Prostate gland (tissue), 2 donors: Measurements from ENCODE around the gene UGT1A3. TPM values are rescaled to one million over a fixed set of nuclear protein-coding genes. Genes with fewer than 3 reads are reported as not detected.
"Not testable (repeated sequence)": the region's sequence is repeated elsewhere in the genome, so short reads cannot be mapped to it uniquely, and the experiment has no call there.

Experiments
- DNase-seq: peaks from one replicate; pipeline ENCODE4 v3.0.0-alpha.2; 2019; ENCODE audit warnings: low spot score
- H3K27ac ChIP-seq, 2 donors: fragments of 200-600 bp; sonication (generic); 2 replicates each; pipeline ENCODE4 v1.5.1; 2017 to 2019
- H3K27me3 ChIP-seq: fragments of 200-600 bp; sonication (generic); replicated peaks from 2 replicates; pipeline ENCODE4 v1.5.1; 2019; ENCODE audit not compliant: insufficient read depth
- H3K36me3 ChIP-seq, 2 donors: fragments of 200-600 bp; sonication (generic); 1 replicate in 1 of 2; 2 replicates in 1 of 2; pipeline versions ENCODE4 v1.5.1 to v1.8.1; 2017 to 2019
- H3K4me1 ChIP-seq: fragments of 200-600 bp; sonication (generic); replicated peaks from 2 replicates; pipeline ENCODE4 v1.5.1; 2019
- H3K4me3 ChIP-seq, 2 donors: fragments of 200-600 bp; sonication (generic); 2 replicates each; pipeline ENCODE4 v1.5.1; 2017 to 2019
- H3K9me3 ChIP-seq: fragments of 200-600 bp; sonication (generic); 2 replicates; pipeline ENCODE4 v1.5.1; 2017
- CTCF ChIP-seq, 4 experiments: fragments of 200-600 bp in 2 of 4; fragments of 450-650 bp in 2 of 4; sonication (generic) in 2 of 4; IDR thresholded peaks; 1 replicate in 3 of 4; 2 replicates in 1 of 4; pipeline ENCODE4 v1.5.1; 2016 to 2019; ENCODE audit warnings: antibody characterized with exemption in 4 of 4, mild to moderate bottlenecking in 2 of 4, moderate library complexity in 2 of 4
- POLR2A ChIP-seq: fragments of 450-650 bp; IDR thresholded peaks from one replicate; pipeline ENCODE4 v1.6.1; 2016; ENCODE audit warnings: antibody characterized with exemption, mild to moderate bottlenecking
- POLR2AphosphoS5 ChIP-seq: sonication (generic); formaldehyde crosslinking; IDR thresholded peaks from one replicate; pipeline ENCODE4 v1.6.1; 2017; ENCODE audit warnings: antibody characterized with exemption
- WGBS: methylation state at CpG from one replicate; pipeline ENCODE4 v1.1.5; 2018; 5-methylcytosine and 5-hydroxymethylcytosine counted together
- intact Hi-C: fragments of 100-400 bp; cut with DNase I; formaldehyde crosslinking; loops from one replicate; pipeline ENCODE4 v1.14.2; 2022
- total RNA-seq, 2 donors: library from RNA; depleted of rRNA; stranded (reverse); fragments of >200 nt; gene quantifications; one replicate each; pipeline ENCODE4 v1.1.0, GENCODE V29; 2016

Gene UGT1A3
- total RNA-seq, 2 donors from 2014 or later, result 0.64 TPM; not detected in 1

- intact Hi-C loops, result no loop called here
- Histone ChIP-seq H3K27ac (no peak overlapping the region), H3K4me1 (no peaks in the 10 kb centered on the region), H3K27me3 (no peaks in the 10 kb centered on the region), H3K36me3 (no peaks in the 10 kb centered on the region), H3K4me3 (no peak overlapping the region), H3K9me3 (no peaks in the 10 kb centered on the region)
- no peak for TF ChIP-seq POLR2A
- 72% methylated on average over 7 of the region's 7 CpGs for WGBS
- no peak for DNase-seq
These were observed 15.6 kb upstream of the UGT1A3 start for GRCh38 chr2:233713262-233713615.

DNA sequence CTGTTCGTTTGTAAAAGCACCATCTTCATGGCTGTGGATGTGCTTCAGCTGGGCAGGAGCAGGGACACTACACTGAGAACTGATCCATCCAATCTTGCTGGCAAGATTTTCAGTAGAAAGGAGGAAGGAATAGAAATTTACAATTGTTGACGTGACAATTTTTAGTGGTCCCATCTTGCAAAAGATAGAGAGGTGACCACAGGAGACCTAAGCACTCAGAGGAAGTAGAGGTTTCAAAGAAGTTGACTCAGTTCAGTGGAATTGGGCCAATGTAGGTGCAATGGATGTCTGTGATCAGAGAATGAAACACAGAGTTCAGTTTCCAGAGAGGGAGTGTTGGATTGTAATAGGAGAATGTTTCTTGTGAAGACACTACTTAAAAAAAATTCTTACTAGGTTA, 14.7 kb upstream of the UGT1A3 start:
- Histone ChIP-seq H3K4me1 (no peaks in the 10 kb centered on the region), H3K9me3 (no peaks in the 10 kb centered on the region), H3K36me3 (no peaks in the 10 kb centered on the region), H3K27ac (no peak overlapping the region), H3K27me3 (no peaks in the 10 kb centered on the region), H3K4me3 (no peak overlapping the region)
- intact Hi-C loops, result no loop called here
- DNase-seq, result no peak
- WGBS, result 74% methylated on average over 2 of the region's 2 CpGs
- no peak for TF ChIP-seq CTCF (IDR thresholded peaks at IDR 0.05)
- no peak for TF ChIP-seq POLR2AphosphoS5
- no peak for TF ChIP-seq POLR2A

DNA sequence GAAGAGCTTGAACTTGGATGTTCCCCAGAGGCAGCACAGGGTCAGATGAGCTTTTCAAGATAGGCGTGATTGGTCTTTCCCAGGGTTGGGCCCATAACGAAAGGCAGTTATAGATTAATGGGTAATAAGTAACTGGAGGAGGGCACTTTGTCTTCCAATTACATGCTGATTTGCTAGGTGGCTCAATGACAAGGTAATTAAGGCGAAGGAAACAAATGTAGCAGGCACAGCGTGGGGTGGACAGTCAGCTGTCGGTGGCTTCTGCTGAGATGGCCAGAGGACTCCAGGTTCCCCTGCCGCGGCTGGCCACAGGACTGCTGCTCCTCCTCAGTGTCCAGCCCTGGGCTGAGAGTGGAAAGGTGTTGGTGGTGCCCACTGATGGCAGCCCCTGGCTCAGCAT, 10.3 kb upstream of the UGT1A3 start, which contains the start of gene UGT1A4:
Gene UGT1A4 (plus strand): TSS at position 185 of the 400 bp plus-strand sequence. CDS start 85 bp downstream, at position 270.
- 81% methylated on average over 7 of the region's 7 CpGs for WGBS
- Histone ChIP-seq H3K4me3 (no peak within 1 kb of the TSS), H3K27me3 (no peaks in the 10 kb centered on the region), H3K4me1 (no peaks in the 10 kb centered on the region), H3K27ac (no peak within 1 kb of the TSS), H3K9me3 (no peaks in the 10 kb centered on the region), H3K36me3 (no peaks in the 10 kb centered on the region)
- intact Hi-C loops, result no loop called here
- DNase-seq, result no peak
- TF ChIP-seq POLR2AphosphoS5 (no peak), CTCF (IDR thresholded peaks at IDR 0.05) (no peak), POLR2A (no peak)

DNA sequence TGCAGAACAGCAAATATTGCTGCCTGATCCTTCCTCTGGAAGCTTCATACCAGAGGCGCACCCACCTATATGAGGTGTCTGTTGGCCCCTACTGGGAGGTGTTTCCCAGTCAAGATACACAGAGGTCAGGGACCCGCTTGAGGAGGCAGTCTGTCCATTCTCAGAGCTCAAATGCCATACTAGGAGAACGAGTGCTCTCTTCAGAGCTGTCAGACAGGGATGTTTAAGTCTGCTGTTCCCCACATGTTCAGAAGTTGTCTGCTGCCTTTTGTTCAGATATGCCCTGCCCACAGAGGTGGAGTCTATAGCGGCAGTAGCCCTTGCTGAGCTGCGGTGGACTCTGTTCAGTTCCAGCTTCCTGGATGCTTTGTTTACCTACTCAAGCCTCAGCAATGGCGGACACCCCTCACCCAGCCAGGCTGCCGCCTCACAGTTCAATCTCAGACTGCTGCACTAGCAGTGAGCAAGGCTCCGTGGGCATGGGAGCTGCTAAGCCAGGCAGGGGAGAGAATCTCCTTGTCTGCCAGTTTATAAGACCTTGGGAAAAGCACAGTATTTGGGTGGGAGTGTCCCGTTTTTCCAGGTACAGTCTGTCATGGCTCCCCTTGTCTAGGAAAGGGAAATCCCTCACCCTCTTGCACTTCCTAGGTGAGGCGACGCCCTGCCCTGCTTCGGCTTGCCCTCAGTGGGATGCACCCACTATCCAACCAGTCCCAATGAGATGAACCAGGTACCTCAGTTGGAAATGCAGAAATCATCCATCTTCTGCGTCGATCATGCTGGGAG, 8.2 kb downstream of the UGT1A3 start:
- DNase-seq, H3K4me3 ChIP-seq, H3K4me1 ChIP-seq, H3K9me3 ChIP-seq, H3K36me3 ChIP-seq, intact Hi-C loops, H3K27ac ChIP-seq, H3K27me3 ChIP-seq: not testable (repeated sequence)
- WGBS, result 63% methylated on average over 14 of the region's 14 CpGs

- Histone ChIP-seq H3K4me1 (no peaks in the 10 kb centered on the region), H3K9me3 (no peaks in the 10 kb centered on the region), H3K4me3 (no peak overlapping the region), H3K27ac (no peak overlapping the region), H3K36me3 (no peaks in the 10 kb centered on the region), H3K27me3 (no peaks in the 10 kb centered on the region)
- intact Hi-C loops, result no loop called here
- no peak for DNase-seq
- TF ChIP-seq POLR2A (no peak), POLR2AphosphoS5 (no peak), CTCF (IDR thresholded peaks at IDR 0.05) (no peak)
- 56% methylated on average over 2 of the region's 2 CpGs for WGBS
These were observed 12.0 kb downstream of the UGT1A3 start for GRCh38 chr2:233740870-233741269.
